Fibroblast of lung (primary cell): Measurements from ENCODE around the gene CDK5RAP1. TPM values are rescaled to one million over a fixed set of nuclear protein-coding genes. Genes with fewer than 3 reads are reported as not detected.

ENCODE experiments used
- DNase-seq, 2 donors: peaks; one replicate each; pipeline versions ENCODE4 v3.0.0 to v3.0.0-alpha.2; 2010; ENCODE audit warnings: low read depth in 2 of 2
- H2AFZ ChIP-seq: 2 replicates; pipeline ENCODE4 v1.5.1; 2012; ENCODE audit warnings: low read length, control low read depth, inconsistent platforms
- H3K27ac ChIP-seq: 2 replicates; pipeline ENCODE4 v1.5.1; 2011; ENCODE audit warnings: low read length, control low read depth; ENCODE audit not compliant: insufficient read depth
- H3K27me3 ChIP-seq: 2 replicates; pipeline ENCODE4 v1.5.1; 2011; ENCODE audit warnings: mild to moderate bottlenecking, low read length; ENCODE audit not compliant: control insufficient read depth, insufficient read depth
- H3K36me3 ChIP-seq: 2 replicates; pipeline ENCODE4 v1.5.1; 2011; ENCODE audit warnings: low read length; ENCODE audit not compliant: control insufficient read depth, insufficient read depth
- H3K4me1 ChIP-seq: 2 replicates; pipeline ENCODE4 v1.5.1; 2011; ENCODE audit warnings: low read length; ENCODE audit not compliant: control insufficient read depth, insufficient read depth; ENCODE audit errors: extremely low read depth
- H3K4me2 ChIP-seq: 2 replicates; pipeline ENCODE4 v1.5.1; 2011; ENCODE audit warnings: low read length, control low read depth; ENCODE audit not compliant: insufficient read depth; ENCODE audit errors: extremely low read depth
- H3K4me3 ChIP-seq, 4 experiments: fragments of 200-600 bp in 1 of 4; sonication (generic) in 1 of 4; replicated peaks in 1 of 4; 2 replicates each; pipeline ENCODE4 v1.5.1; 2011 to 2016; ENCODE audit warnings: low read length in 4 of 4, low read depth in 3 of 4, mild to moderate bottlenecking in 3 of 4, control low read depth in 2 of 4, inconsistent platforms in 1 of 4, mixed read lengths in 1 of 4; ENCODE audit not compliant: insufficient read depth in 1 of 4; ENCODE audit errors: control extremely low read depth in 1 of 4
- H3K79me2 ChIP-seq: 2 replicates; pipeline ENCODE4 v1.5.1; 2012; ENCODE audit warnings: mild to moderate bottlenecking, low read length, inconsistent platforms; ENCODE audit not compliant: control insufficient read depth, insufficient read depth
- H3K9ac ChIP-seq: 2 replicates; pipeline ENCODE4 v1.5.1; 2011; ENCODE audit warnings: mild to moderate bottlenecking, low read length, control low read depth; ENCODE audit not compliant: insufficient read depth
- H3K9me3 ChIP-seq: 2 replicates; pipeline ENCODE4 v1.5.1; 2012; ENCODE audit warnings: low read depth, low read length; ENCODE audit not compliant: control insufficient read depth, insufficient read depth
- H4K20me1 ChIP-seq: 2 replicates; pipeline ENCODE4 v1.5.1; 2011; ENCODE audit warnings: low read length; ENCODE audit not compliant: control insufficient read depth, insufficient read depth; ENCODE audit errors: extremely low read depth
- CTCF ChIP-seq, 2 donors: IDR thresholded peaks in 1 of 2; conservative IDR thresholded peaks in 1 of 2; 1 replicate in 1 of 2; 2 replicates in 1 of 2; pipeline ENCODE4 v1.5.1; 2011 to 2012; ENCODE audit warnings: low read length in 2 of 2, control low read depth in 1 of 2, inconsistent platforms in 1 of 2, low read depth in 1 of 2, mild to moderate bottlenecking in 1 of 2
- EZH2 ChIP-seq: IDR thresholded peaks from 2 replicates; pipeline ENCODE4 v1.5.1; 2012; ENCODE audit warnings: low read length, control low read depth, mild to moderate bottlenecking; ENCODE audit errors: missing control alignments
- polyA plus RNA-seq, 2 donors: library from polyadenylated mRNA; depleted of rRNA in 1 of 2; stranded (reverse) in 1 of 2; unstranded in 1 of 2; fragments of >200 nt; gene quantifications; 2 replicates each; pipeline ENCODE4 v1.2.1, GENCODE V29; 2011 to 2012; ENCODE audit warnings: missing spikeins in 1 of 2
- total RNA-seq: library from RNA; depleted of rRNA; stranded (reverse); fragments of >200 nt; gene quantifications from 2 replicates; pipeline ENCODE4 v1.2.1, GENCODE V29; 2014

Gene CDK5RAP1
- total and polyA plus RNA-seq, 2 donors (not counting 1 experiment from before 2014, with no cell fraction given): 22.4 to 23.8 TPM

- no peaks in the 10 kb centered on the region for H3K79me2 ChIP-seq
- H3K27me3 ChIP-seq: no peaks in the 10 kb centered on the region
- H3K4me3 ChIP-seq: no peak overlapping the region
- no peak for TF ChIP-seq CTCF (conservative IDR thresholded peaks at IDR 0.05 in 1 of 2, IDR thresholded peaks at IDR 0.05 in 1 of 2; ENCODE audit: low read depth in 1 of 2, low read length in 2 of 2)
- TF ChIP-seq EZH2: no peak
- H2AFZ ChIP-seq: no peak overlapping the region
- H3K9ac ChIP-seq: no peak overlapping the region
- H3K36me3 ChIP-seq: peaks cover 4% of the 10 kb centered on the region
- H3K27ac ChIP-seq: no peak overlapping the region
- H3K9me3 ChIP-seq: no peaks in the 10 kb centered on the region
- H3K4me1 ChIP-seq: no peaks in the 10 kb centered on the region
- no peak for DNase-seq
- no peak overlapping the region for H3K4me2 ChIP-seq
- H4K20me1 ChIP-seq: no peaks in the 10 kb centered on the region
Observed at GRCh38 chr20:33362898-33363297, 38.4 kb downstream of the CDK5RAP1 start.

- H3K4me2 ChIP-seq: no peak overlapping the region
- H3K79me2 ChIP-seq: no peaks in the 10 kb centered on the region
- no peaks in the 10 kb centered on the region for H3K9me3 ChIP-seq
- no peak overlapping the region for H3K9ac ChIP-seq
- no peak overlapping the region for H3K27ac ChIP-seq
- no peak overlapping the region for H3K4me3 ChIP-seq
- no peak overlapping the region for H2AFZ ChIP-seq
- H3K36me3 ChIP-seq: peaks cover 5% of the 10 kb centered on the region
- no peaks in the 10 kb centered on the region for H3K4me1 ChIP-seq
- TF ChIP-seq CTCF (conservative IDR thresholded peaks at IDR 0.05 in 1 of 2, IDR thresholded peaks at IDR 0.05 in 1 of 2; ENCODE audit: low read depth in 1 of 2, low read length in 2 of 2) (no peak), EZH2 (no peak)
- DNase-seq: no peak
- H3K27me3 ChIP-seq: no peaks in the 10 kb centered on the region
- no peaks in the 10 kb centered on the region for H4K20me1 ChIP-seq
Observed at GRCh38 chr20:33359399-33360261, 41.7 kb downstream of the CDK5RAP1 start.

GRCh38 chr20:33353013-33353402 lies 48.3 kb downstream of the CDK5RAP1 start:
- no peak overlapping the region for H3K4me3 ChIP-seq
- no peak for TF ChIP-seq EZH2
- no peak for TF ChIP-seq CTCF (conservative IDR thresholded peaks at IDR 0.05 in 1 of 2, IDR thresholded peaks at IDR 0.05 in 1 of 2; ENCODE audit: low read depth in 1 of 2, low read length in 2 of 2)

More at GRCh38 chr20:33353013-33353402, 48.3 kb downstream of the CDK5RAP1 start:
- H3K27me3 ChIP-seq: no peaks in the 10 kb centered on the region
- peaks cover 2% of the 10 kb centered on the region for H3K36me3 ChIP-seq
- no peak overlapping the region for H3K27ac ChIP-seq
- no peak for DNase-seq
- no peak overlapping the region for H3K9ac ChIP-seq
- H2AFZ ChIP-seq: no peak overlapping the region
- H4K20me1 ChIP-seq: no peaks in the 10 kb centered on the region
- no peak overlapping the region for H3K4me2 ChIP-seq
- H3K4me1 ChIP-seq: no peaks in the 10 kb centered on the region
- H3K9me3 ChIP-seq: no peaks in the 10 kb centered on the region
- H3K79me2 ChIP-seq: no peaks in the 10 kb centered on the region
